ENCODE data around the gene GMIP. TPM values are rescaled to one million over a fixed set of nuclear protein-coding genes. Genes with fewer than 3 reads are reported as not detected.

GMIP gene
- total and polyA plus RNA-seq, 4 donors, result 0.89 to 6.5 (median 4.3) TPM

DNA sequence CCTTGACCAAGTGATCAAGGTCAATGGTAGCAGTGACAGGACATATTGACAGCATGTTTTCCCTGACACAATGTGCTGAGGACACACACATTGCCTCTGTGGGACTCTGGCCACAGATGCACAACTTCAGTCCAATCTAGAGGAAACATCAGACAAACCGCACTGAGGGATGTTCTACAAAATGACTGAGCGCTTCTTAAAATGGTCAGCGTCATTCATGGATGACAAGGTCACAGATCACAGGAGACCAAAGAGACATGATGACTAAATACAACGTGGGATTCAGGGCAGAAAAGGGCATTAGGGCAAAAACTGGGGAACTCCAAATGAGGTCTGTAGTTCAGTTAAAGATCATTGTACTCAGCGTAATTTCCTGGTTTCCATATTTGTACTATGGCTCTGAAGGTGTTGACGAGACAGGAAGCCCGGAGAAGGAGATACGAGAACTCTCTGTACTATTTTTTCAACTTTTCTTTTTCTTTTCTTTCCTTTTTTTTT, 45.6 kb downstream of the GMIP start:
- peaks cover 0 to 2% (median 0%) of the 10 kb centered on the region in 4 donors for H3K27me3 ChIP-seq (ENCODE audit: control insufficient read depth in 4 of 4, insufficient read depth in 4 of 4, low read length in 3 of 4)
- no peak for DNase-seq (ENCODE audit: low spot score)
- no peaks in the 10 kb centered on the region for H3K36me3 ChIP-seq (ENCODE audit: control insufficient read depth in 4 of 4, insufficient read depth in 3 of 4, low read depth in 1 of 4, low read length in 3 of 4)
- no peaks in the 10 kb centered on the region for H3K4me1 ChIP-seq (ENCODE audit: control insufficient read depth in 4 of 4, insufficient read depth in 4 of 4, low read length in 3 of 4)
- WGBS, result 72% methylated on average over 8 of the region's 8 CpGs
- no peak overlapping the region for H3K4me3 ChIP-seq (ENCODE audit: low read depth in 1 of 3, low read length in 3 of 3)
- TF ChIP-seq, protein P1, sequence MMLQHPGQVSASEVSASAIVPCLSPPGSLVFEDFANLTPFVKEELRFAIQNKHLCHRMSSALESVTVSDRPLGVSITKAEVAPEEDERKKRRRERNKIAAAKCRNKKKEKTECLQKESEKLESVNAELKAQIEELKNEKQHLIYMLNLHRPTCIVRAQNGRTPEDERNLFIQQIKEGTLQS (IDR thresholded peaks at IDR 0.05), result no peak
- no peak for TF ChIP-seq FOXA1 (IDR thresholded peaks at IDR 0.05)
- TF ChIP-seq NR2F2 (IDR thresholded peaks at IDR 0.05), result no peak
- no peak for TF ChIP-seq RAD21 (IDR thresholded peaks at IDR 0.05)
- TF ChIP-seq HNF4A (conservative IDR thresholded peaks at IDR 0.05), result no peak
- TF ChIP-seq FOXA2 (IDR thresholded peaks at IDR 0.05), result no peak
- TF ChIP-seq SP1 (IDR thresholded peaks at IDR 0.05), result no peak
- TF ChIP-seq HNF4G (IDR thresholded peaks at IDR 0.05), result no peak
- TF ChIP-seq REST (IDR thresholded peaks at IDR 0.05), result no peak
- TF ChIP-seq JUND (IDR thresholded peaks at IDR 0.05), result no peak
- no peak for TF ChIP-seq MAX (IDR thresholded peaks at IDR 0.05)
- no peak for TF ChIP-seq CTCF (IDR thresholded peaks at IDR 0.05; ENCODE audit: low read depth, low read length, missing input control)
- TF ChIP-seq YY1 (IDR thresholded peaks at IDR 0.05), result no peak
- TF ChIP-seq GABPA (IDR thresholded peaks at IDR 0.05 in 1 of 2, conservative IDR thresholded peaks at IDR 0.05 in 1 of 2), result no peak
- TF ChIP-seq TAF1 (conservative IDR thresholded peaks at IDR 0.05), result no peak
- TF ChIP-seq, protein P2, sequence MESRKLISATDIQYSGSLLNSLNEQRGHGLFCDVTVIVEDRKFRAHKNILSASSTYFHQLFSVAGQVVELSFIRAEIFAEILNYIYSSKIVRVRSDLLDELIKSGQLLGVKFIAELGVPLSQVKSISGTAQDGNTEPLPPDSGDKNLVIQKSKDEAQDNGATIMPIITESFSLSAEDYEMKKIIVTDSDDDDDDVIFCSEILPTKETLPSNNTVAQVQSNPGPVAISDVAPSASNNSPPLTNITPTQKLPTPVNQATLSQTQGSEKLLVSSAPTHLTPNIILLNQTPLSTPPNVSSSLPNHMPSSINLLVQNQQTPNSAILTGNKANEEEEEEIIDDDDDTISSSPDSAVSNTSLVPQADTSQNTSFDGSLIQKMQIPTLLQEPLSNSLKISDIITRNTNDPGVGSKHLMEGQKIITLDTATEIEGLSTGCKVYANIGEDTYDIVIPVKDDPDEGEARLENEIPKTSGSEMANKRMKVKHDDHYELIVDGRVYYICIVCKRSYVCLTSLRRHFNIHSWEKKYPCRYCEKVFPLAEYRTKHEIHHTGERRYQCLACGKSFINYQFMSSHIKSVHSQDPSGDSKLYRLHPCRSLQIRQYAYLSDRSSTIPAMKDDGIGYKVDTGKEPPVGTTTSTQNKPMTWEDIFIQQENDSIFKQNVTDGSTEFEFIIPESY (IDR thresholded peaks at IDR 0.05), result no peak
- peak overlapping the region in 1 of 2 donors; percentile 37 for H3K27ac ChIP-seq (ENCODE audit: low read depth in 1 of 2, low read length in 2 of 2)
- H3K9ac ChIP-seq (ENCODE audit: low read depth in 1 of 2, low read length in 2 of 2), result no peak overlapping the region
- H3K9me3 ChIP-seq (ENCODE audit: control insufficient read depth in 4 of 4, low read length in 3 of 4), result peaks cover 0 to 3% (median 0%) of the 10 kb centered on the region in 4 donors

Data from liver (tissue), 9 donors.